G401.6 (cell line): Measurements from ENCODE around the gene KNTC1.
"Not testable (repeated sequence)": the region's sequence is repeated elsewhere in the genome, so short reads cannot be mapped to it uniquely, and the experiment has no call there.

Experiments
- FAIRE-seq: peaks from 2 replicates; lab custom pipeline; 2012; peaks lifted over from hg19 to GRCh38; lab: Jason Lieb, UNC

The KNTC1 gene

DNA sequence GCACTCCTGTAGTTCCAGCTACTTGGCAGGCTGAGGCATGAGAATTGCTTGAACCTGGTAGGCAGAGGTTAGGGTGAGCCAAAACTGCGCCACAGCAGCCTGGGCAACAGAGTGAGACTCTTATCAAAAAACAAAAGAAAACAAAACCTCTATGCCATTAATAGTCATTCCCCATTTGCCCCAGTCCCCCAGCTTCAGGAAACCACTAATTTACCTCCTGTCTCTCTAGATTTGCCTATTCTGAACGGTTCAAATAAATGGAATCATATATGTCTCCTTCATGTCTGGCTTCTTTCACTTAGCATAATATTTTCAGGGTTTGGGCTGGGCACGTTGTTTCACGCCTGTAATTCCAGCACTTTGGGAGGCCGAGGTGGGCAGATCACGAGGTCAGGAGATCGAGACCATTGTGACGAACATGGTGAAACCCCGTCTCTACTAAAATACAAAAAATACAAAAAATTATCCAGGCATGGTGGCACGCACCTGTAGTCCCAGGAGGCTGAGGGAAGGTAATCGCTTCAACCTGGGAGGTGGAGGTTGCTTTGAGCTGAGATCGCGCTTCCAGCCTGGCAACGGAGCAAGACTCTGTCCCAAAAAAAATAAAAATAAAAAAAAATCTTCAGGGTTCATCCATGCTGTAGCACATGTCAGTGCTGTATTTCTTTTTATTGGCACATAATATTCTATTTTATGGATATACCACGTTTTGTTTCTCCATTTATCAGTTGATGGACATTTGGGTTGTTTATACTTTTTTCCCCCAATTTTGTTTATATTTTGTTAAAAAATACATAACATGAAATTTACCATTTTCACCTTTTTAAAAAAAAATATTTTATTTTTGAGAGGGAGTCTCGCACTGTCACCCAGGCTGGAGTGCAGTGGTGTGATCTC is 31.9 kb downstream of the KNTC1 start:
- no peak for FAIRE-seq

- FAIRE-seq = peak; percentile 40
Measured at GRCh38 chr12:122560138-122560537, 33.1 kb downstream of the KNTC1 start.

- no peak for FAIRE-seq
Measured at GRCh38 chr12:122563361-122563760, 36.3 kb downstream of the KNTC1 start.

DNA sequence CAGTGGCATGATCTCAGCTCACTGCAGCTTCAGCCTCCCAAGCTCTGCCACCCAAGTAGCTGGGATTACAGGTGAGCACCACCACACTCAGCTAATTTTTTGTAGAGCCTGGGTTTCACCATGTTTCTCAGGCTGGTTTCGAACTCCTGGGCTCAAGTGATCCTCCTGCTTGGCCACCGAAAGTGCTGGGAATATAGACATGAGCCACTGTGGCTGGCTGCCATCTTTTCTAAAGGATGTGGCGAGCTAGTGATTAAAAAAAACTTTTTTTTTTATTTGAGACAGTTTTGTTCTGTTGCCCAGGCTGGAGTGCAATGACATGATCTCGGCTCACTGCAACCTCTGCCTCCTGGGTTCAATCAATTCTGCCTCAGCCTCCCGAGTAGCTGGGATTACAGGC is 39.8 kb downstream of the KNTC1 start:
- FAIRE-seq = not testable (repeated sequence)

- FAIRE-seq = no peak
Measured at GRCh38 chr12:122569288-122569687, 42.2 kb downstream of the KNTC1 start.

DNA sequence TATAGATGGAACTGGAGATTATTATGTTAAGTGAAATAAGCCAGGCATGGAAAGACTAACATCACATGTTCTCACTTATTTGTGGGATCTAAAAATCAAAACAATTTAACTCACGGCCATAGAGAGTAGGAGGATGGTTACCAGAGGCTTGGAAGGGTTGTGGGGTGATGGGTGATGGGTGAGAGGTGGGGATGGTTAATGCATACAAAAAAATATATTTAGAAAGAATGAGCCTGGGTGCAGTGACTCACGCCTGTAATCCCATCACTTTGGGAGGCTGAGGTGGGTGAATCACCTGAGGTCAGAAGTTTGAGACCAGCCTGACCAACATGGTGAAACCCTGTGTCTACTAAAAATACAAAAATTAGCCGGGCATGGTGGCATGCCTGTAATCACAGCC is 43.0 kb downstream of the KNTC1 start:
- not testable (repeated sequence) for FAIRE-seq

DNA sequence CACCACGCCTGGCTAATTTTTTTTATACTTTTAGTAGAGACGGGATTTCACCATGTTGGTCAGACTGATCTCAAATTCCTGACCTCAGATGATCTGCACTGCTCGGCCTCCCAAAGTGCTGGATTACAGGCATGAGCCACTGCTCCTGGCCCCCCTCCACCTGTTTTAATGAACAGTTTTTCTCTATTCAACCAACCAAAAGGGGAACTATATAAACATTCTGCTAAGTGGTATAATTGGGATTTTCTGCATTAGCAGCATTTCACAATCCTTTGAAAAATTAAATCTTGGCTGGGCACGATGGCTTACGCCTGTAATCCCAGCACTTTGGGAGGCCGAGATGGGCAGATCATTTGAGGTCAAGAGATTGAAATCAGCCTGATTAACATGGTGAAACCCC is 44.8 kb downstream of the KNTC1 start:
- FAIRE-seq = no peak

- FAIRE-seq = not testable (repeated sequence)
Measured at GRCh38 chr12:122583294-122583693, 56.2 kb downstream of the KNTC1 start.

GRCh38 chr12:122584177-122584863 is 57.3 kb downstream of the KNTC1 start:
- no peak for FAIRE-seq

DNA sequence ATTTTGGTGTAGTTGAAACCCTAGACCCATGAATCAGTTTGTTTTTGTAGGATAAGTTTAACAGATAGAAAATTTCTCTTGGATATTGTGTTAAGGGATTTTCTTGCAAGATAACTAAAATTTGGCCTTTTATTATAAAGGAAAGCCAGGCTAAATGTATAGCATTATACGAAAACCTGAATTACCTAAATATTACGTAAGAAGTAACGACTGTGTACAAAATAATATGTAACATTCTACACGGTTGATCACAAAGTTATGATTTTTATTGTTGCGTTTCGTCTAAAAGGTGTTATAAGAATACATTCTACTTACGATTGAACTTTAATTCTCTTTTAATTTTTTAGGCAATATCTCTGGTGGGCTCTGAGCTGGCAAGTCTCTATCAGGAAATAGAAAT is 63.9 kb downstream of the KNTC1 start:
- no peak for FAIRE-seq

DNA sequence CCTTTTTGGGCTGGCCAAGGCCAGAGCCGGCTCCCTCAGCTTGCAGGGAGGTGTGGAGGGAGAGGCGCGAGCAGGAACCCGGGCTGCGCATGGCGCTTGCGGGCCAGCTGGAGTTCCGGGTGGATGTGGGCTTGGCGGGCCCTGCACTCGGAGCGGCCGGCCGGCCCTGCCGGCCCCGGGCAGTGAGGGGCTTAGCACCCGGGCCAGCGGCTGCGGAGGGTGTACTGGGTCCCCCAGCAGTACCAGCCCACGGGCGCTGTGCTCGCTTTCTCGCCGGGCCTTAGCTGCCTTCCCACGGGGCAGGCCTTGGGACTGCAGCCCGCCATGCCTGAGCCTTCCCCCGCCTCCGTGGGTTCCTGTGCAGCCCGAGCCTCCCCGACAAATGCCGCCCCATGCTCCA is 64.9 kb downstream of the KNTC1 start:
- not testable (repeated sequence) for FAIRE-seq

- not testable (repeated sequence) for FAIRE-seq
Measured at GRCh38 chr12:122592543-122592942, 65.5 kb downstream of the KNTC1 start.

- no peak for FAIRE-seq
Measured at GRCh38 chr12:122593910-122594309, 66.9 kb downstream of the KNTC1 start.

- FAIRE-seq = peak; percentile 31
Measured at GRCh38 chr12:122596838-122597237, 69.8 kb downstream of the KNTC1 start.

GRCh38 chr12:122602456-122602855 is 75.4 kb downstream of the KNTC1 start:
- FAIRE-seq = no peak

GRCh38 chr12:122604993-122605392 is 77.9 kb downstream of the KNTC1 start:
- peak; percentile 73 for FAIRE-seq

- FAIRE-seq = no peak
Measured at GRCh38 chr12:122609732-122610131, 82.7 kb downstream of the KNTC1 start.

- FAIRE-seq = no peak
Measured at GRCh38 chr12:122610207-122610606, 83.2 kb downstream of the KNTC1 start.

- no peak for FAIRE-seq
Measured at GRCh38 chr12:122610911-122611310, 83.9 kb downstream of the KNTC1 start.

- FAIRE-seq = no peak
Measured at GRCh38 chr12:122614839-122615238, 87.8 kb downstream of the KNTC1 start.

DNA sequence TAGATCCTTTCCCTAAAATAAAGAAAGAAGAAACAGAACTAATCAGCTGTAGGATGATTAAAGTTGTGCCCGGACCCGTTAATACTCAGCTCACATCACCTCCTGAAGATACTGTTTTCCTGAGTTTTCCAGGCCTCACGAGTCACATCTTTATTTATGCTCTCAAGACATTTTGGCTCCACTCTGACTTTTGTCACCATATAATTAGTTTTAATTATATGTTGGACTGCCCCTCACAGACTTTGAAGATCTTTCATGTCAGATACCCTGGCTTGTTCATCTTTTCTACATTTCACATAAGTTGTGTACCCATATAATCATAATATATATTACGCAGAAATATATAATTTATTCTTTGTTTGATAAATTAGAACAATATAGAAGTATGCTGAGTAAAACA is 88.7 kb downstream of the KNTC1 start:
- no peak for FAIRE-seq

DNA sequence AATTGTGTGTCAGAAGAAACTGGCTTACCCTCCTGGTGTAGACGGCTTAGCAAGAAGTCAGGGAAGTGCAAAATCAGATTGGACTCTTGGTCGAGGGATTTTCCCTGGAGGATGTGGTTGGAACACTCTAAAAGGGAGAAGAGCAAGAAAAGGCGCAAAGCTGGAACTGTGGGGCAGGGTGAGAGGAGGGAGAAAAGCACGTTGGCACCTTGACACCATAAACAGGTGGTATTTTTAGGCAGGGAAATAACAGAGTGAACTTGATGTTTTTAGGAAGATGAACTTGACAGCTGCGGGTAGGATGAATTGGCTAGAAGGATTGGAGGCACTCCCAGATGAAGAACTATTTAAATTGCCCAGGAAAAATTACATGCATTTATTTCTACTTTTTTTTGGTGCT is 108.4 kb downstream of the KNTC1 start:
- no peak for FAIRE-seq

GRCh38 chr12:122643207-122643805 is 116.3 kb downstream of the KNTC1 start:
- no peak for FAIRE-seq
